ENCODE results near the gene GLRA1. TPM values are rescaled to one million over a fixed set of nuclear protein-coding genes. Genes with fewer than 3 reads are reported as not detected.

GLRA1 gene
- total RNA-seq, 1 donor from 2014 or later = not detected

DNA sequence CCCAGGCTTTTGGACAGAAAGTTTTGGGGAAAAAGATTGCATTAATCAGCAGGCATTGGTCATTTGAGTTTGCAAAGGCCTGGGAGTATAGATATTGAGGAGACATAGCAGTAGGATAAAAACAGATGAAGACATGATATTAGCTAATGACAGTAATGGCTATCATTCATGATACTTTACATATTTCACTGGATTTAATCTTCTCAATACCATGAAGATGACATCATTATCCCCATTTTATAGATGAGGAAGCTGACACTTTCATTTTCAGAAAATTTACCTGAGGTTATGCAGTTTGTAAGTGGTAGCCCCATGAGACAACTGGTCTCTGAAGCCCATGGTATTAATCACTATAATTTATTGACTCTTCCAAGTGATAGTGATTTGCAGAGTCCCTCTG, 23.0 kb downstream of the GLRA1 start:
- intact Hi-C loops (cut with DNase I) = no loop called here
- Histone ChIP-seq H3K27me3 (no peaks in the 10 kb centered on the region), H3K27ac (no peak overlapping the region), H3K9me3 (no peaks in the 10 kb centered on the region), H3K4me1 (peaks cover 6% of the 10 kb centered on the region), H3K36me3 (no peaks in the 10 kb centered on the region), H3K4me3 (no peak overlapping the region)
- no peak for ATAC-seq
- no peak for TF ChIP-seq CTCF (IDR thresholded peaks at IDR 0.05)
- DNase-seq = no peak

GRCh38 chr5:151900891-151901290, 23.8 kb downstream of the GLRA1 start:
- Histone ChIP-seq H3K27me3 (no peaks in the 10 kb centered on the region), H3K9me3 (no peaks in the 10 kb centered on the region), H3K4me1 (peaks cover 6% of the 10 kb centered on the region), H3K4me3 (no peak overlapping the region), H3K36me3 (no peaks in the 10 kb centered on the region), H3K27ac (no peak overlapping the region)
- TF ChIP-seq CTCF (IDR thresholded peaks at IDR 0.05) = no peak
- DNase-seq (no peak), ATAC-seq (no peak)
- intact Hi-C loops (cut with DNase I) = no loop called here

GRCh38 chr5:151899399-151899798, 25.3 kb downstream of the GLRA1 start:
- no peaks in the 10 kb centered on the region for H3K36me3 ChIP-seq
- no peak overlapping the region for H3K27ac ChIP-seq
- no peaks in the 10 kb centered on the region for H3K27me3 ChIP-seq
- peaks cover 7% of the 10 kb centered on the region for H3K4me1 ChIP-seq
- intact Hi-C loops (cut with DNase I) = no loop called here
- ATAC-seq (no peak), DNase-seq (no peak)
- no peak overlapping the region for H3K4me3 ChIP-seq
- TF ChIP-seq CTCF (IDR thresholded peaks at IDR 0.05) = no peak
- H3K9me3 ChIP-seq = no peaks in the 10 kb centered on the region

- no peak overlapping the region for H3K4me3 ChIP-seq
- peaks cover 7% of the 10 kb centered on the region for H3K4me1 ChIP-seq
- intact Hi-C loops (cut with DNase I) = no loop called here
- no peaks in the 10 kb centered on the region for H3K9me3 ChIP-seq
- DNase-seq = no peak
- no peaks in the 10 kb centered on the region for H3K36me3 ChIP-seq
- H3K27me3 ChIP-seq = no peaks in the 10 kb centered on the region
- ATAC-seq = no peak
- TF ChIP-seq CTCF (IDR thresholded peaks at IDR 0.05) = no peak
- no peak overlapping the region for H3K27ac ChIP-seq
These were observed 26.8 kb downstream of the GLRA1 start for GRCh38 chr5:151897896-151898295.

DNA sequence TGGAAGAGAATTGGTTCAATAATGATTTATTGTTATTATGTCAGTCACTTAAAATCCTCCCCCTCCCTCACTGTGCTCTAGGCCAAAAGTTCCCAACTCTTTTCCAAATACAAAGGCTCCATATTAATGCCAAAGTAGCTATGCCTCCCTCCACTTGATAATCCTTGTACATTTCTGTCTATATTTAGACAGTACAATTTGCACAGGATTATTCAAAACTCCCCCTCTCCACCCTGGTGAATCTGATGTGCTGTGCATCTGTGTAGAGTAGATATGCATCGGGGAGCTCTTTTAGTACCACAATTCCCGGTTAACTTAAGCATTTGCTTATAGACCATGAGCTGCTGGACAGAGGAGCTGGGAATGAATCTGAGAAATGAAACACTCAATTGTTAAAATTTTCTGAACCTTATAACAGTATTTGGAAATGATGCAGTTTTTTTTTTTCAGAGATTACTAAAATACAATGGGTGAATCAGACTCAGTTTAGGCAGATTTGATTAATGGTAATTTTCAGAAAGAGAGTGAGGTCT, 27.6 kb downstream of the GLRA1 start:
- Histone ChIP-seq H3K4me1 (peaks cover 7% of the 10 kb centered on the region), H3K36me3 (no peaks in the 10 kb centered on the region), H3K4me3 (no peak overlapping the region), H3K27ac (no peak overlapping the region), H3K9me3 (no peaks in the 10 kb centered on the region), H3K27me3 (no peaks in the 10 kb centered on the region)
- DNase-seq = no peak
- no peak for TF ChIP-seq CTCF (IDR thresholded peaks at IDR 0.05)
- intact Hi-C loops (cut with DNase I) = no loop called here
- ATAC-seq = no peak
